H9 (cell line): ENCODE measurements around the gene ADARB2. TPM values are rescaled to one million over a fixed set of nuclear protein-coding genes. Genes with fewer than 3 reads are reported as not detected.
"Not testable (repeated sequence)": the region's sequence is repeated elsewhere in the genome, so short reads cannot be mapped to it uniquely, and the experiment has no call there.

ENCODE experiments used
- DNase-seq: peaks from one replicate; pipeline ENCODE4 v3.0.0-alpha.2; 2017
- H2AFZ ChIP-seq: one replicate; pipeline ENCODE4 v1.6.1; 2013; ENCODE audit warnings: mild to moderate bottlenecking, low read length, control low read depth, moderate library complexity
- H2AK5ac ChIP-seq: 2 replicates; pipeline ENCODE4 v1.6.1; 2013; ENCODE audit warnings: low read length, control low read depth, mixed read lengths; ENCODE audit not compliant: insufficient read length
- H2BK120ac ChIP-seq: one replicate; pipeline ENCODE4 v1.6.1; 2013; ENCODE audit warnings: low read depth, mild to moderate bottlenecking, low read length, control low read depth, inconsistent platforms; ENCODE audit not compliant: poor library complexity, severe bottlenecking
- H2BK12ac ChIP-seq: 2 replicates; pipeline ENCODE4 v1.6.1; 2013; ENCODE audit warnings: low read length, control low read depth, mixed read lengths, low read depth; ENCODE audit not compliant: insufficient read length
- H2BK15ac ChIP-seq: 2 replicates; pipeline ENCODE4 v1.6.1; 2013; ENCODE audit warnings: low read depth, low read length, control low read depth
- H2BK20ac ChIP-seq: one replicate; pipeline ENCODE4 v1.6.1; 2013; ENCODE audit warnings: low read depth, mild to moderate bottlenecking, low read length, control low read depth, inconsistent platforms; ENCODE audit not compliant: poor library complexity, severe bottlenecking
- H2BK5ac ChIP-seq: 2 replicates; pipeline ENCODE4 v1.6.1; 2013; ENCODE audit warnings: low read length, control low read depth, mixed read lengths; ENCODE audit not compliant: insufficient read length
- H3K14ac ChIP-seq: 2 replicates; pipeline ENCODE4 v1.6.1; 2013; ENCODE audit warnings: low read length, control low read depth; ENCODE audit not compliant: insufficient read depth
- H3K18ac ChIP-seq: 2 replicates; pipeline ENCODE4 v1.6.1; 2013; ENCODE audit warnings: low read depth, mild to moderate bottlenecking, mixed read lengths, low read length, control low read depth; ENCODE audit not compliant: insufficient read length
- H3K23ac ChIP-seq: 2 replicates; pipeline ENCODE4 v1.6.1; 2013; ENCODE audit warnings: low read length, control low read depth, mixed read lengths, low read depth; ENCODE audit not compliant: insufficient read length
- H3K23me2 ChIP-seq: 2 replicates; pipeline ENCODE4 v1.6.1; 2013; ENCODE audit warnings: low read depth, mild to moderate bottlenecking, mixed read lengths, low read length, control low read depth; ENCODE audit not compliant: insufficient read length, poor library complexity, severe bottlenecking
- H3K27ac ChIP-seq: 2 replicates; pipeline ENCODE4 v1.5.1; 2013; ENCODE audit warnings: low read length, control low read depth, mixed read lengths, low read depth; ENCODE audit not compliant: insufficient read length
- H3K27me3 ChIP-seq: 2 replicates; pipeline ENCODE4 v1.6.1; 2013; ENCODE audit warnings: low read length, control low read depth, inconsistent platforms; ENCODE audit not compliant: insufficient read depth
- H3K4ac ChIP-seq: 2 replicates; pipeline ENCODE4 v1.6.1; 2013; ENCODE audit warnings: low read depth, mild to moderate bottlenecking, control low read depth, inconsistent platforms, low read length, moderate library complexity
- H3K4me1 ChIP-seq: 2 replicates; pipeline ENCODE4 v1.6.1; 2013; ENCODE audit warnings: low read length, control low read depth, inconsistent platforms; ENCODE audit not compliant: insufficient read depth
- H3K4me2 ChIP-seq: 2 replicates; pipeline ENCODE4 v1.6.1; 2013; ENCODE audit warnings: low read length, control low read depth, mixed read lengths; ENCODE audit not compliant: insufficient read length, insufficient read depth
- H3K56ac ChIP-seq: 2 replicates; pipeline ENCODE4 v1.6.1; 2013; ENCODE audit warnings: low read depth, mild to moderate bottlenecking, mixed read lengths, low read length, control low read depth; ENCODE audit not compliant: insufficient read length
- H3K79me1 ChIP-seq: 2 replicates; pipeline ENCODE4 v1.6.1; 2013; ENCODE audit warnings: low read depth, mild to moderate bottlenecking, moderate library complexity, low read length, control low read depth, inconsistent platforms; ENCODE audit not compliant: insufficient read depth, poor library complexity, severe bottlenecking
- H3K79me2 ChIP-seq: 2 replicates; pipeline ENCODE4 v1.6.1; 2013; ENCODE audit warnings: low read length, control low read depth, inconsistent platforms; ENCODE audit not compliant: insufficient read depth
- H3K9ac ChIP-seq: 2 replicates; pipeline ENCODE4 v1.6.1; 2013; ENCODE audit warnings: low read length, control low read depth, mixed read lengths; ENCODE audit not compliant: insufficient read length; ENCODE audit errors: extremely low read depth
- H3K9me3 ChIP-seq: one replicate; pipeline ENCODE4 v1.6.1; 2013; ENCODE audit warnings: low read depth, low read length, inconsistent platforms; ENCODE audit not compliant: control insufficient read depth
- H3T11ph ChIP-seq: one replicate; pipeline ENCODE4 v1.6.1; 2013; ENCODE audit warnings: mild to moderate bottlenecking, low read length, control low read depth, inconsistent platforms
- H4K20me1 ChIP-seq: one replicate; pipeline ENCODE4 v1.6.1; 2013; ENCODE audit not compliant: control insufficient read depth, insufficient read length, insufficient read depth
- H4K5ac ChIP-seq: 2 replicates; pipeline ENCODE4 v1.6.1; 2013; ENCODE audit warnings: low read depth, mild to moderate bottlenecking, mixed read lengths, low read length, control low read depth; ENCODE audit not compliant: insufficient read length
- H4K8ac ChIP-seq: replicated peaks from 2 replicates; pipeline ENCODE4 v1.6.1; 2013; ENCODE audit warnings: low read length, control low read depth, mixed read lengths, low read depth; ENCODE audit not compliant: insufficient read length
- H4K91ac ChIP-seq: 2 replicates; pipeline ENCODE4 v1.6.1; 2013; ENCODE audit warnings: low read depth, mild to moderate bottlenecking, moderate library complexity, mixed read lengths, low read length, control low read depth; ENCODE audit not compliant: insufficient read length
- H3K27ac Mint-ChIP-seq, 3 experiments: 2 replicates in 2 of 3; 3 replicates in 1 of 3; pipeline ENCODE4 v1.8.0; 2020 to 2021; ENCODE audit warnings: mixed read lengths in 3 of 3, mild to moderate bottlenecking in 1 of 3, moderate library complexity in 1 of 3
- H3K27me3 Mint-ChIP-seq: 2 replicates; pipeline ENCODE4 v1.8.0; 2021; ENCODE audit warnings: low read depth, mild to moderate bottlenecking, moderate library complexity, mixed read lengths
- H3K36me3 Mint-ChIP-seq, 3 experiments: 2 replicates in 2 of 3; 3 replicates in 1 of 3; pipeline ENCODE4 v1.8.0; 2020 to 2021; ENCODE audit warnings: low read depth in 3 of 3, mixed read lengths in 3 of 3; ENCODE audit not compliant: insufficient read depth in 1 of 3
- H3K4me1 Mint-ChIP-seq, 2 experiments: 2 replicates each; pipeline ENCODE4 v1.8.0; 2020; ENCODE audit warnings: mixed read lengths in 2 of 2
- H3K4me3 Mint-ChIP-seq, 2 experiments: 2 replicates in 1 of 2; 3 replicates in 1 of 2; pipeline ENCODE4 v1.8.0; 2020 to 2021; ENCODE audit warnings: mild to moderate bottlenecking in 2 of 2, mixed read lengths in 2 of 2, moderate library complexity in 1 of 2
- H3K9me3 Mint-ChIP-seq, 2 experiments: 2 replicates in 1 of 2; 3 replicates in 1 of 2; pipeline ENCODE4 v1.8.0; 2020; ENCODE audit warnings: mild to moderate bottlenecking in 2 of 2, mixed read lengths in 2 of 2, moderate library complexity in 1 of 2
- WGBS: extraction: QIAGEN DNeasy Blood & Tissue Kit; methylation state at CpG from one replicate; pipeline ENCODE4 v1.1.7; 2013; ENCODE audit warnings: missing lambda C conversion rate, low lambda C conversion rate, mixed read lengths; ENCODE audit not compliant: insufficient read length; ENCODE audit errors: extremely low coverage; 5-methylcytosine and 5-hydroxymethylcytosine counted together
- total RNA-seq: library from RNA; stranded (reverse); gene quantifications from 2 replicates; pipeline ENCODE4 v1.2.1, GENCODE V29; 2021
- TF ChIP-seq, protein P1 (sequence below): fragments of 200-600 bp; sonication (generic); conservative IDR thresholded peaks from 3 replicates; pipeline ENCODE4 v1.8.0; 2021; ENCODE audit warnings: antibody characterized with exemption, mild to moderate bottlenecking

The ADARB2 gene
- total RNA-seq, 1 experiment from 2014 or later: 0.87 TPM

DNA sequence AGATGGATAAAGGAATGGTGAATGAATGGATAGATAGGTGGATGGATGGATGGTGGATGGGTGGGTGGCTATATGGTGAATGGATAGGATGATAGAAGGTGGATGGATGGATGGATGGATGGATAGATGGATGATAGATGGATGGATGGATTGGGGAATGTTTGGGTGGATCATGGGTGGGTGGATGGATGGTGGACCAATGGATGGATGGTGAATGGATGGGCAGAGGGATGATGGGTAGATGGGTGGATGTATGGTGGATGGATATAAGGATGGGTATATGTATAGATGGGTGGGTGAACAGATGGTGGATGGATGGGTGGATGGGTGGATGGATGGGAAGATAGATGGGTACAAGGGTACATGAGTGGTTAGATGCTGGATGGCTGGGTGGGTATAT is 322.4 kb downstream of the ADARB2 start:
- Histone ChIP-seq H2BK15ac (no peak overlapping the region), H3K23ac (no peak overlapping the region), H2BK20ac (no peak overlapping the region), H3K4me2 (no peak overlapping the region), H3K56ac (no peak overlapping the region), H3K9me3 (no peaks in the 10 kb centered on the region), H2BK12ac (no peak overlapping the region), H4K8ac (no peak overlapping the region), H4K20me1 (no peaks in the 10 kb centered on the region), H3K79me2 (no peaks in the 10 kb centered on the region), H2AK5ac (no peak overlapping the region), H3K14ac (no peak overlapping the region), H3T11ph (no peak overlapping the region), H3K4me1 (no peaks in the 10 kb centered on the region), H2AFZ (no peak overlapping the region), H3K18ac (no peak overlapping the region), H3K27ac (no peak overlapping the region), H3K9ac (no peak overlapping the region), H3K79me1 (no peaks in the 10 kb centered on the region), H3K4ac (no peak overlapping the region), H3K27me3 (no peaks in the 10 kb centered on the region), H2BK120ac (no peak overlapping the region), H4K5ac (no peak overlapping the region), H2BK5ac (no peak overlapping the region), H4K91ac (no peak overlapping the region), H3K23me2 (no peaks in the 10 kb centered on the region)
- TF ChIP-seq, protein P1, sequence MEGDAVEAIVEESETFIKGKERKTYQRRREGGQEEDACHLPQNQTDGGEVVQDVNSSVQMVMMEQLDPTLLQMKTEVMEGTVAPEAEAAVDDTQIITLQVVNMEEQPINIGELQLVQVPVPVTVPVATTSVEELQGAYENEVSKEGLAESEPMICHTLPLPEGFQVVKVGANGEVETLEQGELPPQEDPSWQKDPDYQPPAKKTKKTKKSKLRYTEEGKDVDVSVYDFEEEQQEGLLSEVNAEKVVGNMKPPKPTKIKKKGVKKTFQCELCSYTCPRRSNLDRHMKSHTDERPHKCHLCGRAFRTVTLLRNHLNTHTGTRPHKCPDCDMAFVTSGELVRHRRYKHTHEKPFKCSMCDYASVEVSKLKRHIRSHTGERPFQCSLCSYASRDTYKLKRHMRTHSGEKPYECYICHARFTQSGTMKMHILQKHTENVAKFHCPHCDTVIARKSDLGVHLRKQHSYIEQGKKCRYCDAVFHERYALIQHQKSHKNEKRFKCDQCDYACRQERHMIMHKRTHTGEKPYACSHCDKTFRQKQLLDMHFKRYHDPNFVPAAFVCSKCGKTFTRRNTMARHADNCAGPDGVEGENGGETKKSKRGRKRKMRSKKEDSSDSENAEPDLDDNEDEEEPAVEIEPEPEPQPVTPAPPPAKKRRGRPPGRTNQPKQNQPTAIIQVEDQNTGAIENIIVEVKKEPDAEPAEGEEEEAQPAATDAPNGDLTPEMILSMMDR: no peak
- Mint-ChIP-seq H3K4me3 (no peak overlapping the region; a peak in 1 of 5 replicates), H3K27me3 (peaks cover 13% of the 10 kb centered on the region), H3K36me3 (no peaks in the 10 kb centered on the region), H3K27ac (no peak overlapping the region), H3K9me3 (no peaks in the 10 kb centered on the region), H3K4me1 (no peaks in the 10 kb centered on the region)
- no peak for DNase-seq

DNA sequence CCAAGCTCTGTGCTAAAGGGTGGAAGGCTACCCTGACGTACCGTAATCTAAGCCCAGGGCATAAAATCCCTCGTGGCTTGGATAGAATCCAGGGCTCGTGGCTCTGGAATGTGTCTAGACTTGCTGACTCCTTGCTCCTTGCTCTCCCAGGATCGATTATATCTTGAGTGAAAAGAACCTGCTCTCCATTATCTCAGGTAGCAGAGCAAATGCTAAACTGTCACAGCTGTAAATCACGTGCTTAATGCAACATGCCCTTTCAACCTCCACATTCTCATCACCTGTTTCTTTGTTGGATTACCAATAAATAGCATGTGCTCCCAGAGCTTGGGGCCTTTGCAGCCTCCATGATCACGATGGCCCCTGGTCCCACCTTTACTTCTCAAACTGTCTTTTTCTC is 323.0 kb downstream of the ADARB2 start:
- H2BK15ac ChIP-seq, H3K4me1 Mint-ChIP-seq, H2BK5ac ChIP-seq, H3K27ac Mint-ChIP-seq, H3K79me1 ChIP-seq, H4K5ac ChIP-seq, H4K91ac ChIP-seq, H3K23ac ChIP-seq, H2AK5ac ChIP-seq, H4K20me1 ChIP-seq, DNase-seq, H2BK12ac ChIP-seq, H3T11ph ChIP-seq, H3K14ac ChIP-seq, H3K4me1 ChIP-seq, H3K4me3 Mint-ChIP-seq, H3K56ac ChIP-seq, H3K79me2 ChIP-seq, H3K9ac ChIP-seq, H2BK20ac ChIP-seq, H3K18ac ChIP-seq, H3K4ac ChIP-seq, H3K27me3 ChIP-seq, H3K9me3 ChIP-seq, H4K8ac ChIP-seq, H3K27me3 Mint-ChIP-seq, H3K4me2 ChIP-seq, H2BK120ac ChIP-seq, H3K23me2 ChIP-seq, H3K36me3 Mint-ChIP-seq, H3K9me3 Mint-ChIP-seq, H3K27ac ChIP-seq, H2AFZ ChIP-seq: not testable (repeated sequence)
- WGBS: no CpG with 5 or more reads among the region's 7 CpGs
